Mesodermal cell (in vitro differentiated cells): ENCODE data around the gene PPP3CB. TPM values are rescaled to one million over a fixed set of nuclear protein-coding genes. Genes with fewer than 3 reads are reported as not detected.

ENCODE experiments used
- H3K27ac ChIP-seq: 2 replicates; pipeline ENCODE4 v1.7.0; 2013; ENCODE audit warnings: mild to moderate bottlenecking, low read depth, low read length, moderate library complexity; ENCODE audit not compliant: severe bottlenecking
- H3K36me3 ChIP-seq: 2 replicates; pipeline ENCODE4 v1.7.1; 2013; ENCODE audit warnings: mild to moderate bottlenecking, low read length, moderate library complexity; ENCODE audit not compliant: control insufficient read depth, insufficient read depth
- H3K4me1 ChIP-seq: one replicate; pipeline ENCODE4 v1.7.1; 2013; ENCODE audit warnings: mild to moderate bottlenecking, low read length; ENCODE audit not compliant: insufficient read depth, control insufficient read depth, poor library complexity, severe bottlenecking
- H3K4me3 ChIP-seq: 2 replicates; pipeline ENCODE4 v1.7.0; 2013; ENCODE audit warnings: low read length, control low read depth, mild to moderate bottlenecking; ENCODE audit not compliant: insufficient read depth, poor library complexity, severe bottlenecking; ENCODE audit errors: extremely low read depth
- H3K9me3 ChIP-seq: 2 replicates; pipeline ENCODE4 v1.7.1; 2013; ENCODE audit warnings: mild to moderate bottlenecking, low read length, moderate library complexity; ENCODE audit not compliant: control insufficient read depth
- WGBS, 2 experiments: methylation state at CpG; one replicate each; pipeline ENCODE4 v1.1.5; 2013; ENCODE audit warnings: missing lambda C conversion rate in 2 of 2; ENCODE audit not compliant: insufficient coverage in 2 of 2; 5-methylcytosine and 5-hydroxymethylcytosine counted together
- polyA plus RNA-seq, 2 experiments: library from polyadenylated mRNA; stranded (reverse); fragments of 50-300 nt; gene quantifications; one replicate each; pipeline ENCODE4 v1.2.3, GENCODE V29; 2013

The PPP3CB gene
- 42.2 TPM for polyA plus RNA-seq (2013, experiment 1 of 2)
- 45.2 TPM for polyA plus RNA-seq (2013, experiment 2 of 2)

- H3K27ac ChIP-seq: peak within 1 kb of the TSS; percentile 92
- peak within 1 kb of the TSS; percentile 88 for H3K4me3 ChIP-seq
- H3K36me3 ChIP-seq: peaks cover 41% of the 10 kb centered on the region
- WGBS, 2 experiments: 13 to 14% methylated on average over 10 to 11 of the region's 28 CpGs
- H3K4me1 ChIP-seq: peaks cover 14% of the 10 kb centered on the region
- no peaks in the 10 kb centered on the region for H3K9me3 ChIP-seq
Measured at GRCh38 chr10:73495884-73496674, at the start of gene PPP3CB. Gene PPP3CB (minus strand): TSS chr10:73496024. CDS start chr10:73495889, 135 bp downstream.

- no peak overlapping the region for H3K27ac ChIP-seq
- WGBS, 2 experiments: 100% methylated on average over 1 of the region's 2 CpGs; no CpG with 5 or more reads in 1 of the 2 experiments
- peaks cover 25% of the 10 kb centered on the region for H3K36me3 ChIP-seq
- H3K4me1 ChIP-seq: no peaks in the 10 kb centered on the region
- H3K4me3 ChIP-seq: no peak overlapping the region
- no peaks in the 10 kb centered on the region for H3K9me3 ChIP-seq
Measured at GRCh38 chr10:73545357-73545756, 49.5 kb upstream of the PPP3CB start.

- no peaks in the 10 kb centered on the region for H3K9me3 ChIP-seq
- no peak overlapping the region for H3K27ac ChIP-seq
- no peak overlapping the region for H3K4me3 ChIP-seq
- H3K36me3 ChIP-seq: peaks cover 44% of the 10 kb centered on the region
- 88 to 96% methylated on average over 6 to 7 of the region's 7 CpGs for WGBS, 2 experiments
- no peaks in the 10 kb centered on the region for H3K4me1 ChIP-seq
Measured at GRCh38 chr10:73537709-73538108, 41.9 kb upstream of the PPP3CB start.

- peaks cover 40% of the 10 kb centered on the region for H3K36me3 ChIP-seq
- no peaks in the 10 kb centered on the region for H3K4me1 ChIP-seq
- no peaks in the 10 kb centered on the region for H3K9me3 ChIP-seq
- 80 to 100% methylated on average over 1 of the region's 2 CpGs for WGBS, 2 experiments
- no peak overlapping the region for H3K27ac ChIP-seq
- H3K4me3 ChIP-seq: no peak overlapping the region
Measured at GRCh38 chr10:73537288-73537687, 41.5 kb upstream of the PPP3CB start.

GRCh38 chr10:73534857-73535256, 39.0 kb upstream of the PPP3CB start:
- Histone ChIP-seq H3K9me3 (no peaks in the 10 kb centered on the region), H3K4me3 (no peak overlapping the region), H3K27ac (no peak overlapping the region), H3K4me1 (no peaks in the 10 kb centered on the region), H3K36me3 (peaks cover 41% of the 10 kb centered on the region)
- WGBS, 2 experiments: no CpG with 5 or more reads among the region's 1 CpG

- H3K27ac ChIP-seq: no peak overlapping the region
- peaks cover 37% of the 10 kb centered on the region for H3K36me3 ChIP-seq
- H3K4me1 ChIP-seq: no peaks in the 10 kb centered on the region
- WGBS, 2 experiments: 93 to 100% methylated on average over 2 to 4 of the region's 5 CpGs
- H3K4me3 ChIP-seq: no peak overlapping the region
- H3K9me3 ChIP-seq: no peaks in the 10 kb centered on the region
Measured at GRCh38 chr10:73529089-73529832, 33.4 kb upstream of the PPP3CB start.

GRCh38 chr10:73522263-73522662, 26.4 kb upstream of the PPP3CB start:
- Histone ChIP-seq H3K4me1 (peaks cover 7% of the 10 kb centered on the region), H3K27ac (no peak overlapping the region), H3K36me3 (peaks cover 66% of the 10 kb centered on the region), H3K4me3 (no peak overlapping the region), H3K9me3 (no peaks in the 10 kb centered on the region)
- WGBS, 2 experiments: no CpG with 5 or more reads among the region's 1 CpG

GRCh38 chr10:73519336-73519735, 23.5 kb upstream of the PPP3CB start:
- Histone ChIP-seq H3K4me1 (peaks cover 7% of the 10 kb centered on the region), H3K9me3 (no peaks in the 10 kb centered on the region), H3K27ac (no peak overlapping the region), H3K36me3 (peaks cover 64% of the 10 kb centered on the region), H3K4me3 (no peak overlapping the region)
- WGBS, 2 experiments: 100% methylated on average over 1 of the region's 3 CpGs; no CpG with 5 or more reads in 1 of the 2 experiments

- H3K4me1 ChIP-seq: peaks cover 7% of the 10 kb centered on the region
- H3K4me3 ChIP-seq: no peak overlapping the region
- peak overlapping the region; percentile 43 for H3K27ac ChIP-seq
- no peaks in the 10 kb centered on the region for H3K9me3 ChIP-seq
- 89 to 93% methylated on average over 2 to 4 of the region's 4 CpGs for WGBS, 2 experiments
- H3K36me3 ChIP-seq: peaks cover 61% of the 10 kb centered on the region
Measured at GRCh38 chr10:73517166-73517888, 21.5 kb upstream of the PPP3CB start.

- Histone ChIP-seq H3K36me3 (peaks cover 23% of the 10 kb centered on the region), H3K4me3 (no peak overlapping the region), H3K27ac (no peak overlapping the region), H3K9me3 (no peaks in the 10 kb centered on the region), H3K4me1 (no peaks in the 10 kb centered on the region)
- WGBS, 2 experiments: 100% methylated on average over 2 to 3 of the region's 4 CpGs
Measured at GRCh38 chr10:73512207-73512743, 16.5 kb upstream of the PPP3CB start.
